HG02678 (cell line): Measurements from ENCODE around the gene SCML2.
"Not testable (repeated sequence)": the region's sequence is repeated elsewhere in the genome, so short reads cannot be mapped to it uniquely, and the experiment has no call there.

ENCODE experiments used
- ATAC-seq: cut with Tn5 transposase; IDR thresholded peaks from one replicate; pipeline ENCODE4 v1.9.1; 2021; ENCODE audit warnings: mild to moderate bottlenecking, moderate library complexity; ENCODE audit not compliant: unreplicated experiment

Gene SCML2

GRCh38 chrX:18354369-18355223 is at the start of gene SCML2:
Gene SCML2, minus strand, starts transcription at chrX:18354688. Its CDS starts 20,617 bp downstream, at chrX:18334071.
- ATAC-seq: no peak

GRCh38 chrX:18401848-18402213 is 47.3 kb upstream of the SCML2 start:
- ATAC-seq: no peak

- no peak for ATAC-seq
These were observed 40.0 kb upstream of the SCML2 start for GRCh38 chrX:18394477-18394876.

GRCh38 chrX:18390941-18391538 is 36.6 kb upstream of the SCML2 start:
- no peak for ATAC-seq

- ATAC-seq: no peak
These were observed 35.5 kb upstream of the SCML2 start for GRCh38 chrX:18389966-18390365.

- no peak for ATAC-seq
These were observed 23.3 kb upstream of the SCML2 start for GRCh38 chrX:18377796-18378195.

GRCh38 chrX:18375131-18375805 is 20.8 kb upstream of the SCML2 start:
- ATAC-seq: not testable (repeated sequence)

GRCh38 chrX:18369096-18369495 is 14.6 kb upstream of the SCML2 start:
- not testable (repeated sequence) for ATAC-seq

GRCh38 chrX:18368402-18368801 is 13.9 kb upstream of the SCML2 start:
- ATAC-seq: no peak

GRCh38 chrX:18360867-18361266 is 6.4 kb upstream of the SCML2 start:
- no peak for ATAC-seq

GRCh38 chrX:18353931-18354368 is 538 bp downstream of the SCML2 start:
- no peak for ATAC-seq

- ATAC-seq: no peak
These were observed 2.7 kb downstream of the SCML2 start for GRCh38 chrX:18351784-18352183.

GRCh38 chrX:18348047-18348446 is 6.4 kb downstream of the SCML2 start:
- ATAC-seq: no peak

- ATAC-seq: no peak
These were observed 45.1 kb downstream of the SCML2 start for GRCh38 chrX:18309401-18309800.

GRCh38 chrX:18297251-18297650 is 57.2 kb downstream of the SCML2 start:
- no peak for ATAC-seq

- no peak for ATAC-seq
These were observed 59.6 kb downstream of the SCML2 start for GRCh38 chrX:18294893-18295292.

- ATAC-seq: no peak
These were observed 63.4 kb downstream of the SCML2 start for GRCh38 chrX:18291006-18291545.

- no peak for ATAC-seq
These were observed 64.3 kb downstream of the SCML2 start for GRCh38 chrX:18290200-18290599.

GRCh38 chrX:18288716-18289115 is 65.8 kb downstream of the SCML2 start:
- no peak for ATAC-seq

- no peak for ATAC-seq
These were observed 68.1 kb downstream of the SCML2 start for GRCh38 chrX:18286322-18286831.

GRCh38 chrX:18278449-18278848 is 76.0 kb downstream of the SCML2 start:
- ATAC-seq: no peak
